ENCODE data around the gene AIFM3. TPM values are rescaled to one million over a fixed set of nuclear protein-coding genes. Genes with fewer than 3 reads are reported as not detected.
"Not testable (repeated sequence)": the region's sequence is repeated elsewhere in the genome, so short reads cannot be mapped to it uniquely, and the experiment has no call there.

Gene AIFM3
- total RNA-seq, 1 donor from 2014 or later: 5.7 TPM

GRCh38 chr22:20940186-20940651 is 26.8 kb upstream of the AIFM3 start:
- H3K4me3 ChIP-seq: no peak overlapping the region
- no peak overlapping the region for H3K27ac ChIP-seq
- intact Hi-C loops (cut with DNase I): no loop called here

GRCh38 chr22:20940904-20941385 is 26.1 kb upstream of the AIFM3 start:
- H3K36me3 ChIP-seq: peaks cover 16% of the 10 kb centered on the region
- intact Hi-C loops (cut with DNase I): no loop called here
- H3K4me1 ChIP-seq: peaks cover 58% of the 10 kb centered on the region
- no peak overlapping the region for H3K27ac ChIP-seq
- no peaks in the 10 kb centered on the region for H3K9me3 ChIP-seq
- no peak for ATAC-seq
- no peak overlapping the region for H3K4me3 ChIP-seq
- DNase-seq: peak; percentile 16
- no peak for TF ChIP-seq CTCF (IDR thresholded peaks at IDR 0.05)
- no peaks in the 10 kb centered on the region for H3K27me3 ChIP-seq

More at GRCh38 chr22:20940186-20940651, 26.8 kb upstream of the AIFM3 start:
- no peaks in the 10 kb centered on the region for H3K9me3 ChIP-seq
- H3K36me3 ChIP-seq: peaks cover 23% of the 10 kb centered on the region
- H3K27me3 ChIP-seq: no peaks in the 10 kb centered on the region
- peaks cover 55% of the 10 kb centered on the region for H3K4me1 ChIP-seq
- TF ChIP-seq CTCF (IDR thresholded peaks at IDR 0.05): no peak
- no peak for DNase-seq
- no peak for ATAC-seq

- H3K9me3 ChIP-seq; H3K27me3 ChIP-seq; H3K4me3 ChIP-seq; H3K27ac ChIP-seq; H3K36me3 ChIP-seq; intact Hi-C loops (cut with DNase I); ATAC-seq: not testable (repeated sequence)
- H3K4me1 ChIP-seq: peaks cover 55% of the 10 kb centered on the region
- DNase-seq: peak; percentile 15
Measured at GRCh38 chr22:20942203-20942902, 24.7 kb upstream of the AIFM3 start.

GRCh38 chr22:20943104-20943933 is 23.7 kb upstream of the AIFM3 start:
- peaks cover 6% of the 10 kb centered on the region for H3K36me3 ChIP-seq
- H3K27ac ChIP-seq: no peak overlapping the region
- H3K4me1 ChIP-seq: peaks cover 48% of the 10 kb centered on the region
- intact Hi-C loops (cut with DNase I): no loop called here
- no peaks in the 10 kb centered on the region for H3K9me3 ChIP-seq
- ATAC-seq (no peak), DNase-seq (peak; percentile 22)
- no peak for TF ChIP-seq CTCF (IDR thresholded peaks at IDR 0.05)
- H3K4me3 ChIP-seq: no peak overlapping the region
- no peaks in the 10 kb centered on the region for H3K27me3 ChIP-seq

- TF ChIP-seq CTCF (IDR thresholded peaks at IDR 0.05): no peak
- Histone ChIP-seq H3K27ac (no peak overlapping the region), H3K27me3 (no peaks in the 10 kb centered on the region), H3K4me3 (no peak overlapping the region), H3K36me3 (no peaks in the 10 kb centered on the region), H3K9me3 (no peaks in the 10 kb centered on the region), H3K4me1 (peaks cover 42% of the 10 kb centered on the region)
- ATAC-seq (no peak), DNase-seq (no peak)
- intact Hi-C loops (cut with DNase I): no loop called here
Measured at GRCh38 chr22:20944042-20944441, 23.0 kb upstream of the AIFM3 start.

- Histone ChIP-seq H3K27me3 (no peaks in the 10 kb centered on the region), H3K4me3 (no peak overlapping the region), H3K36me3 (peaks cover 14% of the 10 kb centered on the region), H3K27ac (peak overlapping the region; percentile 39), H3K9me3 (no peaks in the 10 kb centered on the region), H3K4me1 (peaks cover 35% of the 10 kb centered on the region)
- ATAC-seq (no peak), DNase-seq (no peak)
- intact Hi-C loops (cut with DNase I): no loop called here
- no peak for TF ChIP-seq CTCF (IDR thresholded peaks at IDR 0.05)
Measured at GRCh38 chr22:20945578-20945934, 21.5 kb upstream of the AIFM3 start.
